Breast epithelium (tissue), 3 donors: ENCODE results near the gene CD8B2.

ENCODE experiments used
- CTCF ChIP-seq, 3 donors: fragments of 450-650 bp; IDR thresholded peaks; one replicate each; pipeline ENCODE4 v1.5.1; 2016 to 2017; ENCODE audit warnings: antibody characterized with exemption in 3 of 3, mild to moderate bottlenecking in 3 of 3, moderate library complexity in 3 of 3
- POLR2A ChIP-seq: fragments of 450-650 bp; IDR thresholded peaks from one replicate; pipeline ENCODE4 v1.6.1; 2016; ENCODE audit warnings: antibody characterized with exemption, mild to moderate bottlenecking, moderate library complexity
- POLR2AphosphoS5 ChIP-seq, 3 donors: sonication (generic); formaldehyde crosslinking; IDR thresholded peaks; one replicate each; pipeline ENCODE4 v1.6.1; 2017; ENCODE audit warnings: antibody characterized with exemption in 3 of 3

GRCh38 chr2:106517329-106517728 lies 30.2 kb downstream of the CD8B2 start:
- TF ChIP-seq POLR2A: no peak
- TF ChIP-seq CTCF (IDR thresholded peaks at IDR 0.05): no peak
- TF ChIP-seq POLR2AphosphoS5 (IDR thresholded peaks at IDR 0.05): no peak
